OCI-LY1 (cell line): Measurements from ENCODE around the gene SNRPE.
A peak's percentile ranks its signal among the peaks of the same experiment; 100 is the strongest.

ENCODE experiments used
- EZH2 ChIP-seq: fragments of 200-600 bp; sonication (generic), shearing (Covaris generic); IDR thresholded peaks from 2 replicates; pipeline ENCODE4 v1.8.0; 2017; ENCODE audit warnings: borderline replicate concordance, mixed run types, mild to moderate bottlenecking, antibody characterized with exemption, low read length, moderate library complexity, mixed read lengths
- TF ChIP-seq, protein P1 (sequence below): fragments of 200-600 bp; sonication (generic), shearing (Covaris generic); IDR thresholded peaks from 2 replicates; pipeline ENCODE4 v1.5.1; 2017; ENCODE audit warnings: mild to moderate bottlenecking, antibody characterized with exemption, low read length, moderate library complexity, mixed read lengths

DNA sequence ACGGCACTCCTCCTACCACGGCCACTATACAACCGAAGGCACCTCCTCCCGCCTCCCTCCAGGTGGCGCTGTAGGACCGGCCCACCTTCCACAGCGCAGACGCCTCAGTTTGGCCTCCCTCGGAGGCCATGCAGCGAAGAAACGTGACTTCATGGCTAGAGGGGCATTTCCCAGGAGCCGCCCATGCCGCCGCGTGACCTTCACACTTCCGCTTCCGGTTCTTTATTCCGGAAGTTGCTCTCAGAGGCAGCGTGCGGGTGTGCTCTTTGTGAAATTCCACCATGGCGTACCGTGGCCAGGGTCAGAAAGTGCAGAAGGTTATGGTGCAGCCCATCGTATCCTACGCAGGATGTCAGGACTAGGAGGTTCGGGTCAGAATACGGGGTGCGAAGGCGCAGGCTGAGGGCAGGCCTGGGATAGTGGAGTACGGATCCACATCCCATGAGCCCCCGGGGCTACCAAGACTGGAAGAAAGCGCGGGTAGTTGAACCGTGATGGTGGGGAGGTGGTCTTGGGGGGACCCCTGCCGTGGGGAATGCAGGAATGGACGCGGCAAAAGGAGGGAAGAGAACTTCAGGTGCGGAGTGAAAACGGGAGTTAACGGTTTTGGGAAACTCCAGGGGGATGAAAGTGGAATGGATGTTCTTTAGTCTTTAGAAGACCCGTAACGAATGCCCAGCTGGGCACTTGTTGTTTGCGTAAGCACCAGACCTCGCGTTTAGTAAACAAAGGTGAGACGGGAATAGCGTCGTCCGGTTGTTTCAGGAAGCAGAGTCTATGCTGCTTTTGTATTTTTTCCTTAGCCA, at the start of gene SNRPE:
- TF ChIP-seq, protein P1, sequence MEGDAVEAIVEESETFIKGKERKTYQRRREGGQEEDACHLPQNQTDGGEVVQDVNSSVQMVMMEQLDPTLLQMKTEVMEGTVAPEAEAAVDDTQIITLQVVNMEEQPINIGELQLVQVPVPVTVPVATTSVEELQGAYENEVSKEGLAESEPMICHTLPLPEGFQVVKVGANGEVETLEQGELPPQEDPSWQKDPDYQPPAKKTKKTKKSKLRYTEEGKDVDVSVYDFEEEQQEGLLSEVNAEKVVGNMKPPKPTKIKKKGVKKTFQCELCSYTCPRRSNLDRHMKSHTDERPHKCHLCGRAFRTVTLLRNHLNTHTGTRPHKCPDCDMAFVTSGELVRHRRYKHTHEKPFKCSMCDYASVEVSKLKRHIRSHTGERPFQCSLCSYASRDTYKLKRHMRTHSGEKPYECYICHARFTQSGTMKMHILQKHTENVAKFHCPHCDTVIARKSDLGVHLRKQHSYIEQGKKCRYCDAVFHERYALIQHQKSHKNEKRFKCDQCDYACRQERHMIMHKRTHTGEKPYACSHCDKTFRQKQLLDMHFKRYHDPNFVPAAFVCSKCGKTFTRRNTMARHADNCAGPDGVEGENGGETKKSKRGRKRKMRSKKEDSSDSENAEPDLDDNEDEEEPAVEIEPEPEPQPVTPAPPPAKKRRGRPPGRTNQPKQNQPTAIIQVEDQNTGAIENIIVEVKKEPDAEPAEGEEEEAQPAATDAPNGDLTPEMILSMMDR: peak; percentile 83
- no peak for TF ChIP-seq EZH2
